ENCODE results near the gene SNAP25.

The SNAP25 gene

GRCh38 chr20:10347086-10347880, 128.7 kb downstream of the SNAP25 start:
- H3K36me3 ChIP-seq (ENCODE audit: insufficient read depth, insufficient read length, low read length): no peaks in the 10 kb centered on the region
- H3K4me1 ChIP-seq (ENCODE audit: insufficient read depth, insufficient read length): no peaks in the 10 kb centered on the region
- H3K27me3 ChIP-seq (ENCODE audit: insufficient read depth, insufficient read length): no peaks in the 10 kb centered on the region
- TF ChIP-seq ZNF274 (IDR thresholded peaks at IDR 0.05; ENCODE audit: low read depth, low read length) (no peak), YY1 (IDR thresholded peaks at IDR 0.05; ENCODE audit: insufficient read depth, insufficient read length) (no peak), SUZ12 (IDR thresholded peaks at IDR 0.05; ENCODE audit: extremely low read depth, insufficient read depth, insufficient read length) (no peak)
- peaks cover 17% of the 10 kb centered on the region for H3K9me3 ChIP-seq (ENCODE audit: insufficient read depth, low read length)
- no peak for DNase-seq (ENCODE audit: low read depth, low spot score)
- no peak overlapping the region for H3K4me3 ChIP-seq (ENCODE audit: insufficient read length, low read depth)
- no peak overlapping the region for H3K9ac ChIP-seq (ENCODE audit: insufficient read length, low read depth)

- H3K4me3 ChIP-seq (ENCODE audit: insufficient read length, low read depth): no peak overlapping the region
Measured at GRCh38 chr20:10349118-10349517, 130.5 kb downstream of the SNAP25 start.

GRCh38 chr20:10350188-10350842, 131.7 kb downstream of the SNAP25 start:
- TF ChIP-seq ZNF274 (IDR thresholded peaks at IDR 0.05; ENCODE audit: low read depth, low read length) (no peak), SUZ12 (IDR thresholded peaks at IDR 0.05; ENCODE audit: extremely low read depth, insufficient read depth, insufficient read length) (no peak), YY1 (IDR thresholded peaks at IDR 0.05; ENCODE audit: insufficient read depth, insufficient read length) (no peak)
- no peak for DNase-seq (ENCODE audit: low read depth, low spot score)
- Histone ChIP-seq H3K4me1 (ENCODE audit: insufficient read depth, insufficient read length) (no peaks in the 10 kb centered on the region), H3K4me3 (ENCODE audit: insufficient read length, low read depth) (no peak overlapping the region), H3K9me3 (ENCODE audit: insufficient read depth, low read length) (no peaks in the 10 kb centered on the region), H3K36me3 (ENCODE audit: insufficient read depth, insufficient read length, low read length) (no peaks in the 10 kb centered on the region), H3K27me3 (ENCODE audit: insufficient read depth, insufficient read length) (no peaks in the 10 kb centered on the region), H3K9ac (ENCODE audit: insufficient read length, low read depth) (no peak overlapping the region)

More at GRCh38 chr20:10349118-10349517, 130.5 kb downstream of the SNAP25 start:
- H3K27me3 ChIP-seq (ENCODE audit: insufficient read depth, insufficient read length): no peaks in the 10 kb centered on the region
- no peak for DNase-seq (ENCODE audit: low read depth, low spot score)
- TF ChIP-seq ZNF274 (IDR thresholded peaks at IDR 0.05; ENCODE audit: low read depth, low read length) (no peak), SUZ12 (IDR thresholded peaks at IDR 0.05; ENCODE audit: extremely low read depth, insufficient read depth, insufficient read length) (no peak), YY1 (IDR thresholded peaks at IDR 0.05; ENCODE audit: insufficient read depth, insufficient read length) (no peak)
- no peaks in the 10 kb centered on the region for H3K9me3 ChIP-seq (ENCODE audit: insufficient read depth, low read length)
- H3K36me3 ChIP-seq (ENCODE audit: insufficient read depth, insufficient read length, low read length): no peaks in the 10 kb centered on the region
- no peak overlapping the region for H3K9ac ChIP-seq (ENCODE audit: insufficient read length, low read depth)
- no peaks in the 10 kb centered on the region for H3K4me1 ChIP-seq (ENCODE audit: insufficient read depth, insufficient read length)

- Histone ChIP-seq H3K4me3 (ENCODE audit: insufficient read length, low read depth) (no peak overlapping the region), H3K27me3 (ENCODE audit: insufficient read depth, insufficient read length) (no peaks in the 10 kb centered on the region), H3K4me1 (ENCODE audit: insufficient read depth, insufficient read length) (no peaks in the 10 kb centered on the region), H3K9me3 (ENCODE audit: insufficient read depth, low read length) (no peaks in the 10 kb centered on the region), H3K36me3 (ENCODE audit: insufficient read depth, insufficient read length, low read length) (no peaks in the 10 kb centered on the region), H3K9ac (ENCODE audit: insufficient read length, low read depth) (no peak overlapping the region)
- no peak for DNase-seq (ENCODE audit: low read depth, low spot score)
- TF ChIP-seq YY1 (IDR thresholded peaks at IDR 0.05; ENCODE audit: insufficient read depth, insufficient read length) (no peak), ZNF274 (IDR thresholded peaks at IDR 0.05; ENCODE audit: low read depth, low read length) (no peak), SUZ12 (IDR thresholded peaks at IDR 0.05; ENCODE audit: extremely low read depth, insufficient read depth, insufficient read length) (no peak)
Measured at GRCh38 chr20:10352934-10353824, 134.5 kb downstream of the SNAP25 start.

- Histone ChIP-seq H3K9ac (ENCODE audit: insufficient read length, low read depth) (no peak overlapping the region), H3K27me3 (ENCODE audit: insufficient read depth, insufficient read length) (no peaks in the 10 kb centered on the region), H3K36me3 (ENCODE audit: insufficient read depth, insufficient read length, low read length) (no peaks in the 10 kb centered on the region), H3K9me3 (ENCODE audit: insufficient read depth, low read length) (no peaks in the 10 kb centered on the region), H3K4me3 (ENCODE audit: insufficient read length, low read depth) (no peak overlapping the region), H3K4me1 (ENCODE audit: insufficient read depth, insufficient read length) (no peaks in the 10 kb centered on the region)
- TF ChIP-seq ZNF274 (IDR thresholded peaks at IDR 0.05; ENCODE audit: low read depth, low read length) (no peak), YY1 (IDR thresholded peaks at IDR 0.05; ENCODE audit: insufficient read depth, insufficient read length) (no peak), SUZ12 (IDR thresholded peaks at IDR 0.05; ENCODE audit: extremely low read depth, insufficient read depth, insufficient read length) (no peak)
- no peak for DNase-seq (ENCODE audit: low read depth, low spot score)
Measured at GRCh38 chr20:10356628-10357027, 138.0 kb downstream of the SNAP25 start.
